ENCODE data around the gene CCSER2.

CCSER2 gene

DNA sequence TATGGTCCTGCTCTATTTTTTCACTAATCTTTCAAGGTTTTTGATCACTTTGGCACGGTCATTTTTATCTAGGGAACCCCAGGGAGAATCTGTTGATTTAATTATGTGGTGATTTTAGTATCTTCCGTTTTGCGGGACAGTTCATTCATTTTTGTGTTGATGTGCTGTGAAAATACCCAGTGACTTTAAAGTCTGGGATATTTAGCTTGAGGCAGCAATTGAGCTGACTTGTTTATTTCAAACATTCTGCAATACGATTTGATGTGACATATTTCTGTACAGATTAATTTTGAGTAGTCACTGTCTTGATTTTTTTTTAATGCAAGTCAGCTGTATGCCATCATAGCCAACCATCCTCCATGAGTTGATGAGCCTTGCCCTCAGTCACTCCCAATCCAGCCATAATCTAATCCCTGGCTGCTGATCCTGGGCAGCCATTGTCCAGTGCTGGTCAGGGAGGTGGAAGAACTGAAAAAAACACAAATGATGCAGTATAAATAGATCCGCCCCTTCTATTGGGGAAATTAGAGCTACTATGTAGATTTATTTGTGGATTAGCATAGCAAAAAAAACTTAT is 183.4 kb downstream of the CCSER2 start:
- DNase-seq (ENCODE audit: low read depth): no peak
- no peak overlapping the region for H3K4me3 ChIP-seq (replicated peaks; ENCODE audit: low read depth, low read length)
- TF ChIP-seq, protein P1, sequence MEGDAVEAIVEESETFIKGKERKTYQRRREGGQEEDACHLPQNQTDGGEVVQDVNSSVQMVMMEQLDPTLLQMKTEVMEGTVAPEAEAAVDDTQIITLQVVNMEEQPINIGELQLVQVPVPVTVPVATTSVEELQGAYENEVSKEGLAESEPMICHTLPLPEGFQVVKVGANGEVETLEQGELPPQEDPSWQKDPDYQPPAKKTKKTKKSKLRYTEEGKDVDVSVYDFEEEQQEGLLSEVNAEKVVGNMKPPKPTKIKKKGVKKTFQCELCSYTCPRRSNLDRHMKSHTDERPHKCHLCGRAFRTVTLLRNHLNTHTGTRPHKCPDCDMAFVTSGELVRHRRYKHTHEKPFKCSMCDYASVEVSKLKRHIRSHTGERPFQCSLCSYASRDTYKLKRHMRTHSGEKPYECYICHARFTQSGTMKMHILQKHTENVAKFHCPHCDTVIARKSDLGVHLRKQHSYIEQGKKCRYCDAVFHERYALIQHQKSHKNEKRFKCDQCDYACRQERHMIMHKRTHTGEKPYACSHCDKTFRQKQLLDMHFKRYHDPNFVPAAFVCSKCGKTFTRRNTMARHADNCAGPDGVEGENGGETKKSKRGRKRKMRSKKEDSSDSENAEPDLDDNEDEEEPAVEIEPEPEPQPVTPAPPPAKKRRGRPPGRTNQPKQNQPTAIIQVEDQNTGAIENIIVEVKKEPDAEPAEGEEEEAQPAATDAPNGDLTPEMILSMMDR (IDR thresholded peaks at IDR 0.05; ENCODE audit: low read length, missing control alignments): no peak

GRCh38 chr10:84517554-84517953 is 189.2 kb downstream of the CCSER2 start:
- TF ChIP-seq, protein P1 (IDR thresholded peaks at IDR 0.05; ENCODE audit: low read length, missing control alignments): no peak

DNA sequence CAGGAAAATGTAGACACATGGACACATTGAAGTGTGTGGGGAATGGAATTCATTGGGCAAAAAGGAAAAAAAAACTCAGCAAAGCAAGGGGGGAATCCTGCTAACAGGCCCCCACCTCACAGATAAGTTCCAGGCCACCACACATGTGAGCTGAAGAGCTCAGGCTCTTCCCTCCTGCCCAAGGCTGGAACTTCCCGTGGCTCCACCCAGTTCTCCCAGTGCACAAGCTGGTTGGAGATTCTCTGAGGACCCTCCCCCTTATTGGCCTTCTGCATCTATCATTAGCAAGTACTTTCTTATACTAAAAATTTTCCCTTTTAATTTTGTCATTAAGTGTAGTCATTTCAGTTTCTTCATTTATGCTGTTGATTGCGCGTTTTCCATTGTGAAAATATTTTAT is 190.8 kb downstream of the CCSER2 start:
- H3K4me3 ChIP-seq (replicated peaks; ENCODE audit: low read depth, low read length): no peak overlapping the region
- TF ChIP-seq, protein P1 (IDR thresholded peaks at IDR 0.05; ENCODE audit: low read length, missing control alignments): no peak
- no peak for DNase-seq (ENCODE audit: low read depth)

More at GRCh38 chr10:84517554-84517953, 189.2 kb downstream of the CCSER2 start:
- DNase-seq (ENCODE audit: low read depth): no peak
- no peak overlapping the region for H3K4me3 ChIP-seq (replicated peaks; ENCODE audit: low read depth, low read length)

DNA sequence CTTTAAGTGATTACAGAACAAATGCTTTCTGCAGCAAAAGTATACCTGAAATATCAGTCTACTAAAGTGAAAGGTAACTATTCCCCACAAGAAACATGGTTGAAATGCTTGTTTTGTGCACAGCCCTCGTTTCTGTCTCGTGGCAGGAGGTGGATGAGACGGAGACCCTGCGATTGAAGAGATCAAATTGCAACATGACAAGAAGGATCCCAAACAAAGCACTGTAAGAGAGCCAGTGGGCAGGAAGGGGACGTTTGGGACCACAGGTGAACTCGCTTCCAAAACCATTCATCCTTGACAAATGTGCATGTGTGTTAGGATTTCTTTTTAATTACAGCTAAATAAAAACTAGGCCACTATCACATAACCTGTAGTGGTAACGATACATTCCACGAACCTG is 192.6 kb downstream of the CCSER2 start:
- TF ChIP-seq, protein P1 (IDR thresholded peaks at IDR 0.05; ENCODE audit: low read length, missing control alignments): no peak
- H3K4me3 ChIP-seq (replicated peaks; ENCODE audit: low read depth, low read length): no peak overlapping the region
- no peak for DNase-seq (ENCODE audit: low read depth)

GRCh38 chr10:84521468-84521867 is 193.1 kb downstream of the CCSER2 start:
- TF ChIP-seq, protein P1 (IDR thresholded peaks at IDR 0.05; ENCODE audit: low read length, missing control alignments): no peak
- DNase-seq (ENCODE audit: low read depth): no peak
- H3K4me3 ChIP-seq (replicated peaks; ENCODE audit: low read depth, low read length): no peak overlapping the region

DNA sequence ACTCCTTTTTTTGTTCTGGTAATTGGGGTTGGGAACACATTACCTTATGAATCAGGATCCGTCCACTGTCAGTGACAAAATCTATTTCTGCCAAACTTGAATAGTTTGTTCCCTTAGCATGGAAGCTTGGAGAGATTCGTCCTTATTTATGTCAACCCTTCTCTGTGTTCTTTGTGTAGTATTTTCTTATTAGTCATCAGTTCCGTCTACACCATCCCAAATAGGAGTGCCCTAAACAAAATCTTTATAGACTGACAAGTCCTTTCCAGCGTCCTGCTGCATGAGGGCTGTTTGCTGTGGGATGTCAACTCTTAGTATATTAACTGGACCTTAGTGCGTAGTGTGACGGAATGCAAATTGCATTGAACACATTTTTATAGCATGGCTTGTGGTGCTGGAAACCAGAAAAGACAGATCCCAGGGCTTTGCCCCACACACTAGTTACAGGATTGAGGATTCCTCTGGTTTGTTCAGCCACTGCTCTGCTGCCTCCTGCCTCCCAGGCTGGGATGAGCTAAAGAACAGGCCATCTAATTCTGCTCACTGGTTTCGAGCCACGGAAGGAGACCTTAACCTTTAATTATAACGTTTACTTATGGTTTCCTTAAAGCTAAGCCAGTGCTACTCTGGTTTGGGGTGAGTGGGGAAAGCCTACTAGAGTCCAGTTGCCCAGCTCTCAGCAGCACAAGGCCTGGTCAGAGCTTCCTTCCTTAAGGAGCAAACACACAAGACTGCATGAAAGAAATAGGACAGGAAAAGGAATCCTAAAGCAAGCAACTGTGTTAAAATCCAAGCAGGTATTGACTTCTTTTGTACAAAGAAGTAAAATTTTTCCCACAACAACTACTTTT is 194.4 kb downstream of the CCSER2 start:
- TF ChIP-seq, protein P1 (IDR thresholded peaks at IDR 0.05; ENCODE audit: low read length, missing control alignments): no peak
- H3K4me3 ChIP-seq (replicated peaks; ENCODE audit: low read depth, low read length): no peak overlapping the region
- no peak for DNase-seq (ENCODE audit: low read depth)
